NB4 (cell line): Measurements from ENCODE around the gene PBXIP1.

ENCODE experiments used
- MYC ChIP-seq: IDR thresholded peaks from 2 replicates; pipeline ENCODE4 v1.6.1; 2011; ENCODE audit warnings: low read depth, low read length
- POLR2A ChIP-seq: IDR thresholded peaks from 2 replicates; pipeline ENCODE4 v1.6.1; 2011; ENCODE audit warnings: mild to moderate bottlenecking; ENCODE audit not compliant: insufficient read length; ENCODE audit errors: extremely low read depth
- TF ChIP-seq, protein P1 (sequence below): IDR thresholded peaks from one replicate; pipeline ENCODE4 v1.5.1; 2012; ENCODE audit warnings: low read depth, low read length
- TF ChIP-seq, protein P2 (sequence below): IDR thresholded peaks from 2 replicates; pipeline ENCODE4 v1.6.1; 2011; ENCODE audit warnings: low read depth, low read length

DNA sequence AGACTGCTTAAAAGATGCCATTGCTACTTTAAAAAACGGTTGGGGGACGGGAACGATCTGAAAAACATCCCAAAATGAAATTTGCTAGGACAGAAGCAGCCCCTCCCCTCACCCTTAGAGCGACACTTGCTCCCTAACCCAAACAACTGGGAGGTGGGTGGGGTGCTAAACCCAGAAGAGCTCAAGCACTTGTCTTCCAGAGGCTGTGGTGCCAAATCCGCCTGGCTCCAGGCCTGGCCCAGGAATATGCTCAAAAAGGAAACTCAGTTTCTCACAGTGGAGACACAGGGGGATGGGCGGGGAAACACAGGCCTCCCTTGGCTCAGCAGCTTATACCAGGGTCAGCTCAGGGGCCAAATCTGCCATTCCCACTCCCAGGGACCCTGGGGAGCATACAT, 644 bp upstream of the PBXIP1 start:
- TF ChIP-seq, protein P1, sequence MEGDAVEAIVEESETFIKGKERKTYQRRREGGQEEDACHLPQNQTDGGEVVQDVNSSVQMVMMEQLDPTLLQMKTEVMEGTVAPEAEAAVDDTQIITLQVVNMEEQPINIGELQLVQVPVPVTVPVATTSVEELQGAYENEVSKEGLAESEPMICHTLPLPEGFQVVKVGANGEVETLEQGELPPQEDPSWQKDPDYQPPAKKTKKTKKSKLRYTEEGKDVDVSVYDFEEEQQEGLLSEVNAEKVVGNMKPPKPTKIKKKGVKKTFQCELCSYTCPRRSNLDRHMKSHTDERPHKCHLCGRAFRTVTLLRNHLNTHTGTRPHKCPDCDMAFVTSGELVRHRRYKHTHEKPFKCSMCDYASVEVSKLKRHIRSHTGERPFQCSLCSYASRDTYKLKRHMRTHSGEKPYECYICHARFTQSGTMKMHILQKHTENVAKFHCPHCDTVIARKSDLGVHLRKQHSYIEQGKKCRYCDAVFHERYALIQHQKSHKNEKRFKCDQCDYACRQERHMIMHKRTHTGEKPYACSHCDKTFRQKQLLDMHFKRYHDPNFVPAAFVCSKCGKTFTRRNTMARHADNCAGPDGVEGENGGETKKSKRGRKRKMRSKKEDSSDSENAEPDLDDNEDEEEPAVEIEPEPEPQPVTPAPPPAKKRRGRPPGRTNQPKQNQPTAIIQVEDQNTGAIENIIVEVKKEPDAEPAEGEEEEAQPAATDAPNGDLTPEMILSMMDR = no peak
- TF ChIP-seq POLR2A = no peak
- TF ChIP-seq, protein P2, sequence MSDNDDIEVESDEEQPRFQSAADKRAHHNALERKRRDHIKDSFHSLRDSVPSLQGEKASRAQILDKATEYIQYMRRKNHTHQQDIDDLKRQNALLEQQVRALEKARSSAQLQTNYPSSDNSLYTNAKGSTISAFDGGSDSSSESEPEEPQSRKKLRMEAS = no peak
- TF ChIP-seq MYC = no peak
